Stimulated activated CD8-positive, alpha-beta memory T cell treated with anti-CD3 and anti-CD28 coated beads, Interleukin-7, amount 100 ng/mL, for 4 hours (primary cell): Measurements from ENCODE around the gene OTX2.

Experiments
- DNase-seq, 2 donors: peaks; one replicate each; pipeline ENCODE4 v3.0.0-alpha.2; 2020; ENCODE audit warnings: low read depth in 2 of 2

Gene OTX2

GRCh38 chr14:56796259-56796658, 14.0 kb downstream of the OTX2 start:
- DNase-seq, result no peak

- no peak for DNase-seq
These were observed 15.0 kb downstream of the OTX2 start for GRCh38 chr14:56795284-56795622.

- DNase-seq, result no peak
These were observed 15.6 kb downstream of the OTX2 start for GRCh38 chr14:56794557-56795283.

- no peak for DNase-seq
These were observed 16.2 kb downstream of the OTX2 start for GRCh38 chr14:56794088-56794556.

- no peak for DNase-seq
These were observed 20.3 kb downstream of the OTX2 start for GRCh38 chr14:56789955-56790354.

- no peak for DNase-seq
These were observed 22.7 kb downstream of the OTX2 start for GRCh38 chr14:56787530-56787929.

GRCh38 chr14:56782711-56783110, 27.6 kb downstream of the OTX2 start:
- no peak for DNase-seq

GRCh38 chr14:56774503-56774902, 35.8 kb downstream of the OTX2 start:
- DNase-seq, result no peak

GRCh38 chr14:56770512-56770911, 39.8 kb downstream of the OTX2 start:
- no peak for DNase-seq

- DNase-seq, result no peak
These were observed 49.9 kb downstream of the OTX2 start for GRCh38 chr14:56760164-56760914.

GRCh38 chr14:56759633-56760032, 50.6 kb downstream of the OTX2 start:
- no peak for DNase-seq

GRCh38 chr14:56759094-56759493, 51.2 kb downstream of the OTX2 start:
- DNase-seq, result no peak

- no peak for DNase-seq
These were observed 55.4 kb downstream of the OTX2 start for GRCh38 chr14:56754921-56755320.

GRCh38 chr14:56753396-56753795, 56.9 kb downstream of the OTX2 start:
- no peak for DNase-seq

GRCh38 chr14:56752428-56752827, 57.9 kb downstream of the OTX2 start:
- no peak for DNase-seq

GRCh38 chr14:56751471-56751870, 58.8 kb downstream of the OTX2 start:
- no peak for DNase-seq
